AG09309 (cell line): ENCODE data around the gene SCYGR3.
"Not testable (repeated sequence)": the region's sequence is repeated elsewhere in the genome, so short reads cannot be mapped to it uniquely, and the experiment has no call there.

Source experiments
- DNase-seq: peaks from one replicate; pipeline ENCODE4 v3.0.0-alpha.2; 2010; ENCODE audit warnings: low read depth
- H3K4me3 ChIP-seq: 2 replicates; pipeline ENCODE4 v1.5.1; 2011; ENCODE audit warnings: mild to moderate bottlenecking, low read depth, low read length, moderate library complexity; ENCODE audit not compliant: control insufficient read depth
- CTCF ChIP-seq: IDR thresholded peaks from 2 replicates; pipeline ENCODE4 v1.5.1; 2011; ENCODE audit warnings: mild to moderate bottlenecking, low read depth, low read length, inconsistent platforms; ENCODE audit not compliant: insufficient read depth, control insufficient read depth; ENCODE audit errors: missing control alignments

The SCYGR3 gene

DNA sequence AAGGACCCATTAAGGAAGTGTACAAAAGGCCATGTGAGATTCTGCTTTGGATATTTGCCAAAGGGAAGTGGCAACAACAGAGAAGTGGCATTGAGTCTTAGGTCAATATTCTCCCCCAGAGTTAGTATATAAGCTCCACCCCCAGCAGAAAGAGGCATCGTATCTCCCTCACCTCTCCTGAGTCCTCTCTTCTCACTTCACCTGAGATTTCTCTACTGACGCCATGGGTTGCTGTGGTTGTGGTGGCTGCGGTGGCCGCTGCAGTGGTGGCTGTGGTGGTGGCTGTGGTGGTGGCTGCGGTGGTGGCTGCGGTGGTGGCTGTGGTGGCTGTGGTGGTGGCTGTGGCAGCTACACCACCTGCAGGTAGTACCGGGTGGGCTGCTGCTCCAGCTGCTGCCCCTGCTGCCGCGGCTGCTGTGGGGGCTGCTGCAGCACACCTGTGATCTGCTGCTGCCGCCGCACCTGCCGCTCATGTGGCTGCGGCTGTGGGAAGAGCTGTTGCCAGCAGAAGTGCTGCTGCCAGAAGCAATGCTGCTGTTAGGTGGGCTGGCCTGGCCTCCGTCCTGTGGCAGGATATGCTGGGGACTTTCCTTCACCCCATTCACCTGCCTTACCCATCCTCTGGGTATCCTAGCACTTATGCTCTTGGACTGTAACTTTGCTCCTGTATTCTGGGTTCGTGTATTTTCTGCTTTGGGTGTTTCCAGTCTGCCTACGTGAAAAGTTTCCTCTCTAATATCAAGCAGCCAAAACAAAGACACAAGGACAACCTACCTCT lies 5.9 kb downstream of the SCYGR3 start:
- no peak for TF ChIP-seq CTCF
- H3K4me3 ChIP-seq: no peak overlapping the region
- no peak for DNase-seq

DNA sequence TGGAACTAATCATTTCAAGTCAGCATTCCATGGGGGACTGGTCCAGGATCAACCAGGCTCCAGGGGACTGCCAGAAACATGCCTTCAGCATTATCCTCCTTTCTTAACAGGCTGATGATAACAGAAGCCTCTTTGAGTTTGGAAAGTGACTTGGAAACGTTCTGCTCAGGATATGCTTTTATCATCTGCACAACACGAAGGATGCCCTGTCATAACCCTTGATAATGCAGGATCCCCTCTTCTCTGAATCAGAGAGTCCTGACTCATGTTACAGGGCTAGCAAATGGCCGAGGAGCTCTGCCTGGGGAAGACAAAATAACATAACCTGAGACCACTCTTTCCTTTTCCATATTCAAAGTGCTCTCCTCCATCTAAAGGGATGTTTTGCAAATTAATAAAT lies 6.7 kb downstream of the SCYGR3 start:
- TF ChIP-seq CTCF: no peak
- DNase-seq: no peak
- H3K4me3 ChIP-seq: no peak overlapping the region

DNA sequence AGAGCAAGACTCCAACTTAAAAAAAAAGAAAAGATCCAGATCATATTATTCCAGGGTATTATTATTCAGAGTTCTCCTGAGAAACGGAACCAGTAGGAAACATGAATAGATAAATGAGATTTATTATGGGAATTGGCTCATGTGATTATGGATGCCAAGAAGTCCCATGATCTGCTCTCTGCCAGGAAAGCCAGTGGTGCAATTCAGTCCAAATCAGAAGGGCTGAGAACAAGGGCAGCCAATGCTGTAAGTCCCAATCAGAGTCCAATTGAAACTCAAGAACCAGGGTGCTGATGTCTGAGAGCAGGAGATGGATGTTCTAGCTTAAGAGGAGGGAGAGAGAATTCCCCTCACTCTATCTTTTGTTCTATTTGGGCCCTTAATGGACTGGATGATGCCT lies 8.2 kb downstream of the SCYGR3 start:
- DNase-seq: no peak
- TF ChIP-seq CTCF: no peak

GRCh38 chr2:227602358-227602757 lies 12.3 kb downstream of the SCYGR3 start:
- no peak overlapping the region for H3K4me3 ChIP-seq
- TF ChIP-seq CTCF: no peak
- DNase-seq: no peak

More for the DNA sequence above, 8.2 kb downstream of the SCYGR3 start:
- H3K4me3 ChIP-seq: no peak overlapping the region

- not testable (repeated sequence) for DNase-seq, H3K4me3 ChIP-seq
These were observed 15.7 kb downstream of the SCYGR3 start, which contains the start of gene SCYGR2 for GRCh38 chr2:227598835-227599503. Gene SCYGR2 (plus strand): TSS chr2:227598893. CDS start chr2:227598893, 0 bp downstream.

DNA sequence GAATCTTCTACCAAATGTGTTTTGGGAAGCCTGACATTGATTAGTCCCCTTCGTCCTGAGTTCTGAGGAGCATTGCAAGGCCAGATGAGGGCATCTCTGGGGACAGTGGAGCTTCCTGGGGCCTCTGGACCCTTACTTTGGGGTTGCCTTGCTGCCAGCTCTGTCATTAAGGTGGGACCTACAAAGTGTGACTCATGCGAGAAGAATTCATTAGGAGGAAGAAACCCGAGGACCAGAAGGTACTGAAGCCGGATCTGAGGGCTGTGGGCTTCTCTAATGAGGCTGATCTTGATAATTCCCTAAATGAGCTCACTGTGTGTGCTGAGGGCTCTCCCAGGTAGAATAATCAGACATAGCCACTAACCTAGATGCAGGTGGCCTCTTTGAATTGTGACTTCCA lies 16.6 kb downstream of the SCYGR3 start:
- no peak overlapping the region for H3K4me3 ChIP-seq
- TF ChIP-seq CTCF: no peak
- no peak for DNase-seq

GRCh38 chr2:227597036-227597435 lies 17.6 kb downstream of the SCYGR3 start:
- DNase-seq: no peak
- no peak for TF ChIP-seq CTCF
- H3K4me3 ChIP-seq: no peak overlapping the region
